ENCODE results near the gene MAK.

MAK gene

DNA sequence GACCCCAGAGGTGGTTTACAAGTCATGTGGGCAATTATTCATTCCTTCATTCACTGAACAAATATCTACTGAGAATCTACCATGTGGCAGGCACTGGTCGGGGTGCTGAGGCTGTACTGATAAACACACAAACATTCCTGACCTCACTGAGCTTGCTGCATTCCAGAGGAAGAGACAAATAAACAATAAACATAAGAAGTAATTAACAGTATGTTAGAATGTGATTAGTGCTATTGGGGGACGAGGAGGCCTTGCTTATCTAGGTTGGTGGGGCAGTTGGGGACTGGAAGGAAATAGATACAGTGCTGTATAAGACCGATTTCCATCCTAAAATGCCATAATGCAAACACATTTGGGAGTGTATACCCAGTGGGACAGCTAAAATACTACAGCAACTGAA, 44.1 kb downstream of the MAK start:
- no peak for TF ChIP-seq TAF1 (IDR thresholded peaks at IDR 0.05; ENCODE audit: borderline replicate concordance, insufficient read depth, low read length)
- no peak for TF ChIP-seq POLR2AphosphoS5 (IDR thresholded peaks at IDR 0.05; ENCODE audit: low read depth, low read length)
- TF ChIP-seq FOXP2 (optimal IDR thresholded peaks at IDR 0.05; ENCODE audit: borderline replicate concordance, extremely low read depth, extremely low read length, insufficient read depth), result no peak
- TF ChIP-seq SIN3A (IDR thresholded peaks at IDR 0.05; ENCODE audit: borderline replicate concordance, insufficient read depth, low read length), result no peak
- TF ChIP-seq, protein P1, sequence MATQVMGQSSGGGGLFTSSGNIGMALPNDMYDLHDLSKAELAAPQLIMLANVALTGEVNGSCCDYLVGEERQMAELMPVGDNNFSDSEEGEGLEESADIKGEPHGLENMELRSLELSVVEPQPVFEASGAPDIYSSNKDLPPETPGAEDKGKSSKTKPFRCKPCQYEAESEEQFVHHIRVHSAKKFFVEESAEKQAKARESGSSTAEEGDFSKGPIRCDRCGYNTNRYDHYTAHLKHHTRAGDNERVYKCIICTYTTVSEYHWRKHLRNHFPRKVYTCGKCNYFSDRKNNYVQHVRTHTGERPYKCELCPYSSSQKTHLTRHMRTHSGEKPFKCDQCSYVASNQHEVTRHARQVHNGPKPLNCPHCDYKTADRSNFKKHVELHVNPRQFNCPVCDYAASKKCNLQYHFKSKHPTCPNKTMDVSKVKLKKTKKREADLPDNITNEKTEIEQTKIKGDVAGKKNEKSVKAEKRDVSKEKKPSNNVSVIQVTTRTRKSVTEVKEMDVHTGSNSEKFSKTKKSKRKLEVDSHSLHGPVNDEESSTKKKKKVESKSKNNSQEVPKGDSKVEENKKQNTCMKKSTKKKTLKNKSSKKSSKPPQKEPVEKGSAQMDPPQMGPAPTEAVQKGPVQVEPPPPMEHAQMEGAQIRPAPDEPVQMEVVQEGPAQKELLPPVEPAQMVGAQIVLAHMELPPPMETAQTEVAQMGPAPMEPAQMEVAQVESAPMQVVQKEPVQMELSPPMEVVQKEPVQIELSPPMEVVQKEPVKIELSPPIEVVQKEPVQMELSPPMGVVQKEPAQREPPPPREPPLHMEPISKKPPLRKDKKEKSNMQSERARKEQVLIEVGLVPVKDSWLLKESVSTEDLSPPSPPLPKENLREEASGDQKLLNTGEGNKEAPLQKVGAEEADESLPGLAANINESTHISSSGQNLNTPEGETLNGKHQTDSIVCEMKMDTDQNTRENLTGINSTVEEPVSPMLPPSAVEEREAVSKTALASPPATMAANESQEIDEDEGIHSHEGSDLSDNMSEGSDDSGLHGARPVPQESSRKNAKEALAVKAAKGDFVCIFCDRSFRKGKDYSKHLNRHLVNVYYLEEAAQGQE (IDR thresholded peaks at IDR 0.05; ENCODE audit: insufficient read depth in 1 of 2, low read depth in 2 of 2, low read length in 2 of 2), result no peak

- TF ChIP-seq FOXP2 (optimal IDR thresholded peaks at IDR 0.05; ENCODE audit: borderline replicate concordance, extremely low read depth, extremely low read length, insufficient read depth) (no peak), SIN3A (IDR thresholded peaks at IDR 0.05; ENCODE audit: borderline replicate concordance, insufficient read depth, low read length) (no peak), TAF1 (IDR thresholded peaks at IDR 0.05; ENCODE audit: borderline replicate concordance, insufficient read depth, low read length) (no peak), POLR2AphosphoS5 (IDR thresholded peaks at IDR 0.05; ENCODE audit: low read depth, low read length) (no peak)
- TF ChIP-seq, protein P1 (IDR thresholded peaks at IDR 0.05; ENCODE audit: insufficient read depth in 1 of 2, low read depth in 2 of 2, low read length in 2 of 2), result no peak
Observed at GRCh38 chr6:10793695-10794094, 44.6 kb downstream of the MAK start.

DNA sequence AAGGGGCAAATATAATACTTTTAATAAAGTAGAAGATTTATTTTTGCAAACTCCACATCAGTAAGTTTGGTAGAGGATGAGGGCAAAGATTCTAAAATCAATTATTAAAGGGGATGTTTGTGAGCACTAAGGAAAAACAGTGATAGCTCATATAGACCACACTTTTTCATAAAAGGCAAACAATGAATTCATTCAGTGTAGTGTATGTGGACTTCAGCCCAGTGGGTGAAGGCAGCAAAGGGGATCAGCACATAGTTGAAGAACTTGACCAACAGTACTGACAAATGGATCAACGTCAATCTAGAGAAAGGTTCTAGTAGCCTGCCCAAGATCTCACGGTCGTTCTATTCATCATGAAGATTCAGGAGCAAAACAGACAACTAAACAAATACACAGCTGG, 45.3 kb downstream of the MAK start:
- no peak for TF ChIP-seq POLR2AphosphoS5 (IDR thresholded peaks at IDR 0.05; ENCODE audit: low read depth, low read length)
- TF ChIP-seq SIN3A (IDR thresholded peaks at IDR 0.05; ENCODE audit: borderline replicate concordance, insufficient read depth, low read length), result no peak
- no peak for TF ChIP-seq FOXP2 (optimal IDR thresholded peaks at IDR 0.05; ENCODE audit: borderline replicate concordance, extremely low read depth, extremely low read length, insufficient read depth)
- TF ChIP-seq, protein P1 (IDR thresholded peaks at IDR 0.05; ENCODE audit: insufficient read depth in 1 of 2, low read depth in 2 of 2, low read length in 2 of 2), result no peak
- no peak for TF ChIP-seq TAF1 (IDR thresholded peaks at IDR 0.05; ENCODE audit: borderline replicate concordance, insufficient read depth, low read length)

- TF ChIP-seq POLR2AphosphoS5 (IDR thresholded peaks at IDR 0.05; ENCODE audit: low read depth, low read length) (no peak), SIN3A (IDR thresholded peaks at IDR 0.05; ENCODE audit: borderline replicate concordance, insufficient read depth, low read length) (no peak), TAF1 (IDR thresholded peaks at IDR 0.05; ENCODE audit: borderline replicate concordance, insufficient read depth, low read length) (no peak), FOXP2 (optimal IDR thresholded peaks at IDR 0.05; ENCODE audit: borderline replicate concordance, extremely low read depth, extremely low read length, insufficient read depth) (no peak)
- TF ChIP-seq, protein P1 (IDR thresholded peaks at IDR 0.05; ENCODE audit: insufficient read depth in 1 of 2, low read depth in 2 of 2, low read length in 2 of 2), result no peak
Observed at GRCh38 chr6:10792101-10792500, 46.2 kb downstream of the MAK start.

DNA sequence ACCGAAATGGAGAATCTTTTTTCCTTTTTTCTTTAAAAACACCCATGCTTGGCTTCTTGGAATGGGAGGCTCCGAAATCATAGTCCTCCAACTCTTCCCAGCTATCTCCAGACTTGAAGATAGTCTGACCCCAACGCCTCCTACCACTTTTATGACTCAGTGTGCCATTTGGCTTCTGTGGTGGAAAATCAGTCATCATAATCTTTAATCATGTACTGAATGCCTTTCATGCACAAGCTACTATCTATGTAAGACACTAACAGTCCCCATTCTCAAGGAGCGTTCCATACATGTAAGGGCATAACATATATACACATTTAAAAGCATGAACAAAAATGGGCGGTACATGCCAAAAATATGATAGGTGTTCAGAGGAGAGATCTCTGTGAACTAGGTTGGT, 46.7 kb downstream of the MAK start:
- no peak for TF ChIP-seq FOXP2 (optimal IDR thresholded peaks at IDR 0.05; ENCODE audit: borderline replicate concordance, extremely low read depth, extremely low read length, insufficient read depth)
- no peak for TF ChIP-seq POLR2AphosphoS5 (IDR thresholded peaks at IDR 0.05; ENCODE audit: low read depth, low read length)
- TF ChIP-seq TAF1 (IDR thresholded peaks at IDR 0.05; ENCODE audit: borderline replicate concordance, insufficient read depth, low read length), result no peak

Measured in PFSK-1 (cell line).